ENCODE measurements around the gene LARP4B. TPM values are rescaled to one million over a fixed set of nuclear protein-coding genes. Genes with fewer than 3 reads are reported as not detected.

Gene LARP4B
- total RNA-seq, 2 experiments from 2014 or later = 66.7 to 69.3 TPM

GRCh38 chr10:930625-931325 is 730 bp downstream of the LARP4B start:
- Mint-ChIP-seq H3K27me3 (ENCODE audit: low read depth) (no peaks in the 10 kb centered on the region), H3K4me3 (peak overlapping the region; percentile 84), H3K36me3 (ENCODE audit: low read depth) (peaks cover 16% of the 10 kb centered on the region), H3K27ac (peak overlapping the region; percentile 83), H3K9me3 (no peaks in the 10 kb centered on the region), H3K4me1 (ENCODE audit: low read depth) (peaks cover 35% of the 10 kb centered on the region)
- DNase-seq = peak; percentile 30
- intact Hi-C loops (cut with micrococcal nuclease) = loop anchor here (1.0 kb wide), 2 partner anchors 58 to 119 kb away; partner anchors contain the start of genes GTPBP4 and IDI1
- CTCF ChIA-PET = interaction anchor here (0.6 kb wide), 2 partner anchors 13 to 520 kb away, joined by 3 read pairs; no protein-coding TSS in a partner anchor

- no peak for DNase-seq
- no peaks in the 10 kb centered on the region for H3K9me3 Mint-ChIP-seq
- H3K27me3 Mint-ChIP-seq (ENCODE audit: low read depth) = no peaks in the 10 kb centered on the region
- intact Hi-C loops (cut with micrococcal nuclease) = no loop called here
- H3K36me3 Mint-ChIP-seq (ENCODE audit: low read depth) = peaks cover 16% of the 10 kb centered on the region
- CTCF ChIA-PET = interaction anchor here (1.0 kb wide), 1 partner anchor 122 kb away, joined by 3 read pairs; no protein-coding TSS in a partner anchor
- peak overlapping the region; percentile 84 for H3K4me3 Mint-ChIP-seq
- H3K27ac Mint-ChIP-seq = peak overlapping the region; percentile 83
- H3K4me1 Mint-ChIP-seq (ENCODE audit: low read depth) = peaks cover 37% of the 10 kb centered on the region
Measured at GRCh38 chr10:929960-930624, 1.4 kb downstream of the LARP4B start.

GRCh38 chr10:927131-927530 is 4.4 kb downstream of the LARP4B start:
- H3K9me3 Mint-ChIP-seq = no peaks in the 10 kb centered on the region
- H3K4me3 Mint-ChIP-seq = no peak overlapping the region
- intact Hi-C loops (cut with micrococcal nuclease) = no loop called here
- peaks cover 49% of the 10 kb centered on the region for H3K4me1 Mint-ChIP-seq (ENCODE audit: low read depth)
- H3K36me3 Mint-ChIP-seq (ENCODE audit: low read depth) = peaks cover 22% of the 10 kb centered on the region
- H3K27me3 Mint-ChIP-seq (ENCODE audit: low read depth) = no peaks in the 10 kb centered on the region
- CTCF ChIA-PET = interaction anchor here (0.7 kb wide), 1 partner anchor 33 kb away, joined by 3 read pairs; no protein-coding TSS in a partner anchor
- no peak overlapping the region for H3K27ac Mint-ChIP-seq
- DNase-seq = no peak

- Mint-ChIP-seq H3K27ac (no peak overlapping the region), H3K36me3 (ENCODE audit: low read depth) (peaks cover 26% of the 10 kb centered on the region), H3K9me3 (no peaks in the 10 kb centered on the region), H3K27me3 (ENCODE audit: low read depth) (no peaks in the 10 kb centered on the region), H3K4me3 (no peak overlapping the region), H3K4me1 (ENCODE audit: low read depth) (peaks cover 58% of the 10 kb centered on the region)
- intact Hi-C loops (cut with micrococcal nuclease) = no loop called here
- DNase-seq = no peak
- CTCF ChIA-PET = no interaction called here
Measured at GRCh38 chr10:926075-926698, 5.3 kb downstream of the LARP4B start.

GRCh38 chr10:924524-924859 is 7.0 kb downstream of the LARP4B start:
- H3K9me3 Mint-ChIP-seq = no peaks in the 10 kb centered on the region
- no peaks in the 10 kb centered on the region for H3K27me3 Mint-ChIP-seq (ENCODE audit: low read depth)
- no peak overlapping the region for H3K27ac Mint-ChIP-seq
- intact Hi-C loops (cut with micrococcal nuclease) = no loop called here
- H3K4me1 Mint-ChIP-seq (ENCODE audit: low read depth) = peaks cover 51% of the 10 kb centered on the region
- DNase-seq = no peak
- H3K4me3 Mint-ChIP-seq = no peak overlapping the region
- peaks cover 21% of the 10 kb centered on the region for H3K36me3 Mint-ChIP-seq (ENCODE audit: low read depth)
- CTCF ChIA-PET = no interaction called here

- Mint-ChIP-seq H3K27me3 (ENCODE audit: low read depth) (no peaks in the 10 kb centered on the region), H3K4me3 (no peak overlapping the region), H3K36me3 (ENCODE audit: low read depth) (peaks cover 24% of the 10 kb centered on the region), H3K27ac (no peak overlapping the region), H3K9me3 (no peaks in the 10 kb centered on the region), H3K4me1 (ENCODE audit: low read depth) (peaks cover 51% of the 10 kb centered on the region)
- CTCF ChIA-PET = no interaction called here
- intact Hi-C loops (cut with micrococcal nuclease) = no loop called here
- DNase-seq = no peak
Measured at GRCh38 chr10:923844-924523, 7.5 kb downstream of the LARP4B start.

- peaks cover 30% of the 10 kb centered on the region for H3K36me3 Mint-ChIP-seq (ENCODE audit: low read depth)
- H3K27me3 Mint-ChIP-seq (ENCODE audit: low read depth) = no peaks in the 10 kb centered on the region
- H3K9me3 Mint-ChIP-seq = no peaks in the 10 kb centered on the region
- no peak overlapping the region for H3K27ac Mint-ChIP-seq
- CTCF ChIA-PET = no interaction called here
- H3K4me3 Mint-ChIP-seq = no peak overlapping the region
- no peak for DNase-seq
- peaks cover 45% of the 10 kb centered on the region for H3K4me1 Mint-ChIP-seq (ENCODE audit: low read depth)
- intact Hi-C loops (cut with micrococcal nuclease) = no loop called here
Measured at GRCh38 chr10:921471-922414, 9.8 kb downstream of the LARP4B start.

GRCh38 chr10:920450-920849 is 11.1 kb downstream of the LARP4B start:
- DNase-seq = no peak
- H3K4me3 Mint-ChIP-seq = no peak overlapping the region
- peaks cover 39% of the 10 kb centered on the region for H3K4me1 Mint-ChIP-seq (ENCODE audit: low read depth)
- H3K27ac Mint-ChIP-seq = no peak overlapping the region
- CTCF ChIA-PET = no interaction called here
- H3K27me3 Mint-ChIP-seq (ENCODE audit: low read depth) = no peaks in the 10 kb centered on the region
- H3K9me3 Mint-ChIP-seq = no peaks in the 10 kb centered on the region
- peaks cover 28% of the 10 kb centered on the region for H3K36me3 Mint-ChIP-seq (ENCODE audit: low read depth)
- intact Hi-C loops (cut with micrococcal nuclease) = no loop called here

GRCh38 chr10:919481-919880 is 12.0 kb downstream of the LARP4B start:
- Mint-ChIP-seq H3K36me3 (ENCODE audit: low read depth) (peaks cover 25% of the 10 kb centered on the region), H3K4me1 (ENCODE audit: low read depth) (peaks cover 32% of the 10 kb centered on the region), H3K27ac (no peak overlapping the region), H3K4me3 (no peak overlapping the region), H3K27me3 (ENCODE audit: low read depth) (no peaks in the 10 kb centered on the region), H3K9me3 (no peaks in the 10 kb centered on the region)
- DNase-seq = no peak
- CTCF ChIA-PET = no interaction called here
- intact Hi-C loops (cut with micrococcal nuclease) = no loop called here

GRCh38 chr10:917999-918398 is 13.5 kb downstream of the LARP4B start:
- no peak overlapping the region for H3K27ac Mint-ChIP-seq
- DNase-seq = no peak
- CTCF ChIA-PET = interaction anchor here (0.9 kb wide), 1 partner anchor 11 kb away, joined by 3 read pairs; no protein-coding TSS in a partner anchor
- H3K4me3 Mint-ChIP-seq = no peak overlapping the region
- H3K27me3 Mint-ChIP-seq (ENCODE audit: low read depth) = no peaks in the 10 kb centered on the region
- H3K4me1 Mint-ChIP-seq (ENCODE audit: low read depth) = peaks cover 26% of the 10 kb centered on the region
- H3K36me3 Mint-ChIP-seq (ENCODE audit: low read depth) = peaks cover 23% of the 10 kb centered on the region
- intact Hi-C loops (cut with micrococcal nuclease) = no loop called here
- no peaks in the 10 kb centered on the region for H3K9me3 Mint-ChIP-seq

- DNase-seq = no peak
- no peak overlapping the region for H3K4me3 Mint-ChIP-seq
- no peak overlapping the region for H3K27ac Mint-ChIP-seq
- H3K9me3 Mint-ChIP-seq = no peaks in the 10 kb centered on the region
- H3K4me1 Mint-ChIP-seq (ENCODE audit: low read depth) = peaks cover 22% of the 10 kb centered on the region
- H3K36me3 Mint-ChIP-seq (ENCODE audit: low read depth) = peaks cover 23% of the 10 kb centered on the region
- H3K27me3 Mint-ChIP-seq (ENCODE audit: low read depth) = no peaks in the 10 kb centered on the region
- intact Hi-C loops (cut with micrococcal nuclease) = no loop called here
- CTCF ChIA-PET = no interaction called here
Measured at GRCh38 chr10:917416-917720, 14.1 kb downstream of the LARP4B start.

Measured in activated naive CD4-positive, alpha-beta T cell treated with anti-CD3 and anti-CD28 coated beads for 36 hours (primary cell).